MCF 10A (cell line): ENCODE results near the gene LENEP. TPM values are rescaled to one million over a fixed set of nuclear protein-coding genes. Genes with fewer than 3 reads are reported as not detected.
A peak's percentile ranks its signal among the peaks of the same experiment; 100 is the strongest.

ENCODE experiments used
- Bru-seq: library from RNA; stranded (reverse); fragments of 400-500 nt; gene quantifications from one replicate; lab custom pipeline; 2021; lab: Mats Ljungman, UMichigan
- BruChase-seq, 2 experiments: library from RNA; stranded (reverse); fragments of 400-500 nt; gene quantifications; one replicate each; lab custom pipeline; 2021; lab: Mats Ljungman, UMichigan
- BruUV-seq: library from RNA; stranded (reverse); fragments of 400-500 nt; replicated peaks from 2 replicates; lab custom pipeline; 2021; lab: Mats Ljungman, UMichigan
- CTCF ChIA-PET: fragments of 300-600 bp; sonication (Branson Sonifier 250); formaldehyde crosslinking; extraction: SDS; loops from one replicate; lab custom pipeline; 2021; ENCODE audit warnings: antibody characterized with exemption, inconsistent platforms; lab: Yijun Ruan, JAX
- POLR2A ChIA-PET: fragments of 300-600, 350-650 bp; sonication (Branson Sonifier 250); formaldehyde crosslinking; extraction: SDS; loops from one replicate; lab custom pipeline; 2020; ENCODE audit warnings: antibody characterized with exemption, inconsistent platforms; lab: Yijun Ruan, JAX
- DNase-seq: peaks from one replicate; pipeline ENCODE4 v3.0.0-alpha.2; 2018; ENCODE audit not compliant: unreplicated experiment
- H3K27ac Mint-ChIP-seq: one replicate; pipeline ENCODE4 v1.8.0; 2022; ENCODE audit warnings: mild to moderate bottlenecking, low read depth, mixed read lengths; ENCODE audit not compliant: unreplicated experiment
- H3K27me3 Mint-ChIP-seq: one replicate; pipeline ENCODE4 v1.8.0; 2022; ENCODE audit warnings: mixed read lengths; ENCODE audit not compliant: insufficient read depth, unreplicated experiment
- H3K36me3 Mint-ChIP-seq: one replicate; pipeline ENCODE4 v1.8.0; 2022; ENCODE audit warnings: mild to moderate bottlenecking, moderate library complexity, mixed read lengths; ENCODE audit not compliant: insufficient read depth, unreplicated experiment
- H3K4me1 Mint-ChIP-seq: one replicate; pipeline ENCODE4 v1.8.0; 2022; ENCODE audit warnings: mixed read lengths; ENCODE audit not compliant: insufficient read depth, unreplicated experiment
- H3K4me3 Mint-ChIP-seq: one replicate; pipeline ENCODE4 v1.8.0; 2022; ENCODE audit warnings: mild to moderate bottlenecking, moderate library complexity, mixed read lengths; ENCODE audit not compliant: unreplicated experiment
- H3K9me3 Mint-ChIP-seq: one replicate; pipeline ENCODE4 v1.8.0; 2022; ENCODE audit warnings: mixed read lengths; ENCODE audit not compliant: unreplicated experiment
- intact Hi-C: fragments of 100-400 bp; cut with micrococcal nuclease; formaldehyde crosslinking; loops from 2 replicates; pipeline ENCODE4 v1.14.1; 2022
- long read RNA-seq: library from polyadenylated mRNA; stranded (forward); transcript quantifications from one replicate; pipeline ENCODE4 v2.0.0, GENCODE V29; 2022
- total RNA-seq: library from RNA; stranded (reverse); gene quantifications from 2 replicates; pipeline ENCODE4 v1.2.3, GENCODE V29; 2022
- TF ChIP-seq, protein P1 (sequence below): fragments of 200-600 bp; IDR thresholded peaks from one replicate; pipeline ENCODE4 v1.8.0; 2022; ENCODE audit warnings: antibody characterized with exemption, mild to moderate bottlenecking; ENCODE audit not compliant: unreplicated experiment

The LENEP gene, protein sequence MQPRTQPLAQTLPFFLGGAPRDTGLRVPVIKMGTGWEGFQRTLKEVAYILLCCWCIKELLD
- total RNA-seq (0.83 TPM in 1 of 2 replicates, not detected in the other), Bru-seq, nascent RNA (percentile 31 among the genes with signal in this experiment), BruChase-seq, experiment 1, labeled RNA remaining after a 6-hour chase (percentile 38 among the genes with signal in this experiment), BruChase-seq, experiment 2, labeled RNA remaining after a 2-hour chase (percentile 39 among the genes with signal in this experiment)
- long read RNA-seq, partial matches to known transcripts: 0 of 1 reads
- long read RNA-seq, other reads (novel, unspliced or antisense): 0 of 1 reads

DNA sequence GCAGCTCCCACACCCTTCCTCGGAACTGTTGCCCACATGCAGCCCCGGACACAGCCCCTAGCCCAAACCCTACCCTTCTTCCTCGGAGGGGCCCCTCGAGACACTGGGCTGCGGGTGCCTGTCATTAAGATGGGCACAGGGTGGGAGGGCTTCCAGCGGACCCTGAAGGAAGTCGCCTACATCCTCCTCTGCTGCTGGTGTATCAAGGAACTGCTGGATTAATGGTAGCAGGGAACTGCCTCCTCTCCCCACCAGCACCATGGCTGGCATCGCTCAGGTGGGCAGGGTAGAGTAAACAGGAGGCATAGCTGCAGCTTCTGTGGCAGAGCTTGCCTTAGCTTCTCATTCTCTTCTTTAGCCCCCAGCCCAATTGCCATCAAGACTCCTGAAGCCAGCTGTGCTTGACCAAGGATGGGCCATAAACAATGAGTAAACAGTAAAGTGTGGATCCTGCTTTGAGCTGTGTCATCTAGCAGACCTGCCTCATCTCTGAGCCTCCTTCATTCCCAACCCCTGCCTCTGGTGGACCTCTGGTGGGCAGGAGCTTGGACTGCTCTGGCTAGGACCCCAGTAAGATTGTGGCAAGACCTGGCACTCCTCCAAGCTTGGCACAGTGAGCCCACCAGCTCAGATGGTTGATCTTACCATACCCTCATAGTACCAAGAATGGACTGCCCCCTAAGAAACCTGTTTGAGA, at the start of gene LENEP:
Gene LENEP, plus strand, starts transcription at position 15 of the 697 bp plus-strand sequence. Its CDS starts 22 bp downstream, at position 37.
- POLR2A ChIA-PET: interaction anchor here (0.6 to 41.1 kb wide), 12 partner anchors 11 to 155 kb away, joined by 3 to 1917 read pairs (median 4); partner anchors contain the start of genes ADAM15, CKS1B, FLAD1 and PBXIP1
- TF ChIP-seq, protein P1, sequence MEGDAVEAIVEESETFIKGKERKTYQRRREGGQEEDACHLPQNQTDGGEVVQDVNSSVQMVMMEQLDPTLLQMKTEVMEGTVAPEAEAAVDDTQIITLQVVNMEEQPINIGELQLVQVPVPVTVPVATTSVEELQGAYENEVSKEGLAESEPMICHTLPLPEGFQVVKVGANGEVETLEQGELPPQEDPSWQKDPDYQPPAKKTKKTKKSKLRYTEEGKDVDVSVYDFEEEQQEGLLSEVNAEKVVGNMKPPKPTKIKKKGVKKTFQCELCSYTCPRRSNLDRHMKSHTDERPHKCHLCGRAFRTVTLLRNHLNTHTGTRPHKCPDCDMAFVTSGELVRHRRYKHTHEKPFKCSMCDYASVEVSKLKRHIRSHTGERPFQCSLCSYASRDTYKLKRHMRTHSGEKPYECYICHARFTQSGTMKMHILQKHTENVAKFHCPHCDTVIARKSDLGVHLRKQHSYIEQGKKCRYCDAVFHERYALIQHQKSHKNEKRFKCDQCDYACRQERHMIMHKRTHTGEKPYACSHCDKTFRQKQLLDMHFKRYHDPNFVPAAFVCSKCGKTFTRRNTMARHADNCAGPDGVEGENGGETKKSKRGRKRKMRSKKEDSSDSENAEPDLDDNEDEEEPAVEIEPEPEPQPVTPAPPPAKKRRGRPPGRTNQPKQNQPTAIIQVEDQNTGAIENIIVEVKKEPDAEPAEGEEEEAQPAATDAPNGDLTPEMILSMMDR: no peak
- BruUV-seq: no TSS peak
- Mint-ChIP-seq H3K27ac (peak within 1 kb of the TSS; percentile 68), H3K27me3 (no peaks in the 10 kb centered on the region), H3K4me3 (no peak within 1 kb of the TSS), H3K9me3 (no peaks in the 10 kb centered on the region), H3K36me3 (peaks cover 29% of the 10 kb centered on the region), H3K4me1 (peaks cover 34% of the 10 kb centered on the region)
- CTCF ChIA-PET: interaction anchor here (0.6 to 9.4 kb wide), 18 partner anchors 8 to 511 kb away, joined by 3 to 118 read pairs (median 5); partner anchors contain the start of genes ADAM15, FLAD1, PYGO2 and SHC1
- no peak for DNase-seq
- intact Hi-C loops: no loop called here

DNA sequence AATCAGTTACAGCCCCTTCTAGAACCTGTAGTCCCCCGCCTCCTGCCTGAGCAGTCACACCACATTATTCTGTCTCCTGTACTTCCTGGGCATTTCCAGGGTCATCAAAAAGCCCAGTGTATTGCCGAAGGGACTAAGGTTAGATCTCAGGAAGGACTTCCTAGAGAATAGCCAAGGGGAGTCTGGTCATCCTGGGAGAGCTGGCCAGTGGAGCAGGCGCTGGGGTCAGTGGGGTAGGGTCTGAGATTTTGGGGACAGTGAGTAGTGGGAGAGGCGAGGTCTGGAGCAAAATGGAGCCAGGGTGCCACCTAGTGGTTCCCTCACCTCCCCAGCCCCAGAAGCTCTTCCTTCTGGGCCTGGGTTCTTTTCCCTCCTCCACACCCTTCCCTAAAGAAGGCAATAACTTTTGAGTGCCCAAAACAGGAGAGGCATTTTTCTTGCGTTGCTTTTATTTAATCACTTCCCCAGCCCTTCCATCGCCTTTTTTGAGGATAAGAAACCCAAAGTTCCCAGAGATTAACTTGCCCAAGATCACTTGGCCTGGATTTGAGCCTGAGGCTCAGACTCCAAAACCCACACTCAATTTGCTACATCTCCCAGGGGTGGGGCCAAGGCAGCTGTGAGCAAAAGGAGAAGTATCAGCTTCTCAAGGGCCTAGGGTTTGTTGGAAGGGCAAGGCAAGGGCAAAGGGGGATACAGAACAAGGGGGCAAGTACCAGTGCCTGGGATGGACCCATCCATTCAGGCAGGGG, 49.6 kb upstream of the LENEP start:
- intact Hi-C loops: no loop called here
- TF ChIP-seq, protein P1: peak; percentile 91
- Mint-ChIP-seq H3K9me3 (no peaks in the 10 kb centered on the region), H3K4me1 (peaks cover 12% of the 10 kb centered on the region), H3K27me3 (no peaks in the 10 kb centered on the region), H3K27ac (no peak overlapping the region), H3K4me3 (no peak overlapping the region), H3K36me3 (peaks cover 12% of the 10 kb centered on the region)
- no TSS peak for BruUV-seq
- peak; percentile 66 for DNase-seq
- CTCF ChIA-PET: interaction anchor here (0.6 to 2.2 kb wide), 28 partner anchors 23 to 925 kb away, joined by 3 to 14 read pairs (median 5); partner anchors contain the start of gene MTX1
- POLR2A ChIA-PET: interaction anchor here (0.5 to 1.9 kb wide), 16 partner anchors 8 to 407 kb away, joined by 3 to 7 read pairs (median 3); no protein-coding TSS in a partner anchor

DNA sequence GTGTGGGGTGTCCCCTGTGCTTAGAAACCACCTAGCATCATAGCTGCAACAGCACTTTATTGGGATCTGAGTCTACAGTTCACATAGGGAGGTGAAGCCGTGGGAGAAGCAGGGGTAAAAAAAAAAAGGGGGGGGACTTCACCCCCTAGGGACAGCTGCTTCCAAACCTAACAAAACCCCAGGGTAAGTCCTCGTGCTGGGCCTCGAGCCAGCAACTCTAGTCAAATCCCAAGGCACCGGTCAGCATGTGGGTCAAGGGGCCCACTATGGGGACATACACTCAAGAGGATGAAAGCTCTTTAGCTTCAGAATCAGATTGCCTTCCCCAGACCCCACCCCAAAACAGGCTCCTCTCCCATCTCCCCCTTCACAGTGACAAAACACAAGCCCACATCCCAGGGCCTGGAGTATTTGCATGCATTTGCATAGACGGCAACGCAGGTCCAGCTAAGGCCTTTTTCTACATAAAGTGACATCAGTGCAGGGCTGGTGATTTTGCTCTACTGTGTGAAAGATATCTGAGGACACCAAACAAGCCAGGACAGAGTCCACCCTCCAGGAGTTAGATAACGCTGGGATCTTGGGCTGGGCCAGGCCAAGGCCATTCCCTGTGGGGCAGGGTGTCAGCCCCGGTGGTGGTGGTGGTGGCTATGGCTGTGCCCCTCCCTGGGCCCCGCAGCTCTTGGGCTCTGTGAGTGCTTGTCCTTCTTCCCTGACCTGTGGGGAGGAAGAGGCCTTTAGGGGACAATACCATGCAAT, 48.8 kb upstream of the LENEP start:
- Mint-ChIP-seq H3K27me3 (no peaks in the 10 kb centered on the region), H3K4me3 (no peak overlapping the region), H3K4me1 (peaks cover 7% of the 10 kb centered on the region), H3K9me3 (no peaks in the 10 kb centered on the region), H3K27ac (no peak overlapping the region), H3K36me3 (peaks cover 12% of the 10 kb centered on the region)
- POLR2A ChIA-PET: interaction anchor here (0.5 to 1.9 kb wide), 10 partner anchors 9 to 407 kb away, joined by 3 to 7 read pairs (median 3); partner anchors contain the start of gene SHC1
- TSS peak; percentile 49 for BruUV-seq
- no peak for DNase-seq
- TF ChIP-seq, protein P1: no peak
- intact Hi-C loops: no loop called here
- CTCF ChIA-PET: interaction anchor here (0.6 to 2.2 kb wide), 30 partner anchors 9 to 926 kb away, joined by 3 to 14 read pairs (median 5); partner anchors contain the start of gene MTX1
